T follicular helper cell (primary cell): Measurements from ENCODE around the gene CSNK1G1.
"Not testable (repeated sequence)": the region's sequence is repeated elsewhere in the genome, so short reads cannot be mapped to it uniquely, and the experiment has no call there.

Experiments used
- DNase-seq: peaks from one replicate; pipeline ENCODE4 v3.0.0-alpha.2; 2020; ENCODE audit warnings: low read depth

CSNK1G1 gene

DNA sequence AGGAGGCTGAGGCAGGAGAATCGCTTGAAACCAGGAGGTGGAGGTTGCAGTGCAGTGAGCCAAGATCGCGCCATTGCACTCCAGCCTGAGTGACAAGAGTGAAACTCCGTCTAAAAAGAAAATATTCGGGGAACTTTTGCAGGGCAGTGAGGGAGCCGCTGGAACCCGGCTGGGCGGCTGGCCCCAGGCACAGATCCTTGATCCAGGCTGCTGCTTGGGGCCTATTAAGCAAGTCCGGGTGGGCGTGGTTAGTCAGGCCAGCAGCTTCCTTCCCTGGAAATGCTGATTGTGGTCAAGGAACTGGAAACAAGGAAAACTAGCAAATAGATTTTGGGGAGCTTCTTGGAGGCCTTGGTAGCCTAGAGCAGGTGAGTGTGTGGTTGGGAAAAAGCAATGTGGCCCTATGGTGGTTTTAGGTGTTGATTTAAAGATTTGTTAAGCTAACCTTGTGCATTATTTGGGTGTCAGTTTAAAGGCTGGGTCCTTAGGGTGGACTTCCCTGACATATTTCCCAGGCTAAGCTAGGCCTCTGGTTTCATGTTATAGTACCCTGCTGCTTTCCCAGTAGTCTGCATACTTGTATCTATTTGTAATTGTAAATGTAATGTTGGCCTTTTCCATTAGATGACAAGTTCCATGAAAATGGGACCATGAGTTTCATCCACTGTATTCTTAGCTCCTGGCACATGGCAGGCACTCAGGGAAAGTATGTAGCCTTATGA is 222.2 kb downstream of the CSNK1G1 start:
- no peak for DNase-seq

- DNase-seq, result no peak
These were observed 223.8 kb downstream of the CSNK1G1 start for GRCh38 chr15:64132217-64132616.

- DNase-seq, result no peak
These were observed 224.4 kb downstream of the CSNK1G1 start for GRCh38 chr15:64131547-64131946.

GRCh38 chr15:64130159-64130558 is 225.8 kb downstream of the CSNK1G1 start:
- no peak for DNase-seq

- no peak for DNase-seq
These were observed 228.3 kb downstream of the CSNK1G1 start for GRCh38 chr15:64127521-64128270.

- DNase-seq, result no peak
These were observed 230.0 kb downstream of the CSNK1G1 start for GRCh38 chr15:64125978-64126377.

DNA sequence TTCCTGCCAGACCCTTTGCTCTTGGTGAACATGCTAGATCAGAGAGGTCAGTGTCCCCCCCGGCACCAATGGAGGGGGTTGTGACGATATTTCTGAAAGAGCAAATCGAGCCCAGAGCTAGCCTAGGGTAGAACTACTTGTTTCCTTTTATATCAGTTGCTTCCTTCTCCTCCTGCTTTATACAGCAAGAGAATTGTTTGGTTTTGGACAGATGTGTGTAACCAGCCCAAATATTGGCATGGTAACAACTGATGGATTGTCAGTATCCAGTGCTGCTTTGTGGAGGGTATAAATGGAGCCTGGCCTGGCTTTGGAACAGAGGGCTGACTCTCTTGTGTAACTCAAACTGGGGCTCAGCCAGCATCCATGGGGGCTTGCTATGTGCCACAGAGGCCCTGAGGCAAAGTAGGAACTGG is 233.0 kb downstream of the CSNK1G1 start:
- DNase-seq, result no peak

DNA sequence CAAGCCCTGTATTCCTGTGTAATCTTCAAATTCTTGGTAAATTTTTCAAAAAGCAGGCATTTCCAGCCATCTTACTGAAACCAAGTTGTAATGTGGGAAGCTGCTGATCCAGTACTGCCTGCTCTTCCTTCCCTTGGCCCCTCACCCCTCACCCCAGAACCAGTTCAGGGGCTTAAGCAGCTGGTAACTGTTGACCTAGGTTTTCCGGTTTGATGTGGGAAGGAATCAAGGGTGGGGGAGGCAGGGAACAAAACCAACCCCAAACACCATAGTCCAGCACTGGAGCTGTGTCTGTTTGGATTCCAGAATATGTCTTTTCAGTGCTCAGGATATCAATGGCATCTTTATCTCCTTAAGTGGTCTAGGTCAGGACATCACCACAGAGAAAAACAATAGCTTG is 233.5 kb downstream of the CSNK1G1 start:
- DNase-seq, result no peak

GRCh38 chr15:64121614-64122013 is 234.4 kb downstream of the CSNK1G1 start:
- DNase-seq, result no peak

- DNase-seq, result not testable (repeated sequence)
These were observed 235.7 kb downstream of the CSNK1G1 start for GRCh38 chr15:64120322-64120721.

GRCh38 chr15:64117759-64118487 is 238.1 kb downstream of the CSNK1G1 start:
- DNase-seq, result no peak
